Kidney epithelial cell (primary cell): ENCODE measurements around the gene BMPR1A. TPM values are rescaled to one million over a fixed set of nuclear protein-coding genes. Genes with fewer than 3 reads are reported as not detected.
"Not testable (repeated sequence)": the region's sequence is repeated elsewhere in the genome, so short reads cannot be mapped to it uniquely, and the experiment has no call there.

Experiments
- DNase-seq: peaks from one replicate; pipeline ENCODE4 v3.0.0-alpha.2; 2010; ENCODE audit warnings: low read depth
- H3K27me3 ChIP-seq: 2 replicates; pipeline ENCODE4 v1.6.0; 2011; ENCODE audit warnings: low read length; ENCODE audit not compliant: control insufficient read depth, insufficient read depth
- H3K36me3 ChIP-seq: 2 replicates; pipeline ENCODE4 v1.5.1; 2011; ENCODE audit warnings: low read length; ENCODE audit not compliant: control insufficient read depth, insufficient read depth
- H3K4me3 ChIP-seq: 2 replicates; pipeline ENCODE4 v1.5.1; 2011; ENCODE audit warnings: low read depth, mild to moderate bottlenecking, control low read depth, low read length
- total RNA-seq: library from RNA; depleted of rRNA; stranded (reverse); fragments of >200 nt; gene quantifications from 2 replicates; pipeline ENCODE4 v1.2.3, GENCODE V29; 2015
- TF ChIP-seq, protein P1 (sequence below): IDR thresholded peaks from 2 replicates; pipeline ENCODE4 v1.5.1; 2011; ENCODE audit warnings: mild to moderate bottlenecking, moderate library complexity, low read length, control low read depth, inconsistent platforms; ENCODE audit not compliant: insufficient read depth, poor library complexity, severe bottlenecking

The BMPR1A gene
- total RNA-seq, 1 donor from 2014 or later = 38.1 TPM

- Histone ChIP-seq H3K36me3 (no peaks in the 10 kb centered on the region), H3K27me3 (no peaks in the 10 kb centered on the region), H3K4me3 (no peak overlapping the region)
- TF ChIP-seq, protein P1, sequence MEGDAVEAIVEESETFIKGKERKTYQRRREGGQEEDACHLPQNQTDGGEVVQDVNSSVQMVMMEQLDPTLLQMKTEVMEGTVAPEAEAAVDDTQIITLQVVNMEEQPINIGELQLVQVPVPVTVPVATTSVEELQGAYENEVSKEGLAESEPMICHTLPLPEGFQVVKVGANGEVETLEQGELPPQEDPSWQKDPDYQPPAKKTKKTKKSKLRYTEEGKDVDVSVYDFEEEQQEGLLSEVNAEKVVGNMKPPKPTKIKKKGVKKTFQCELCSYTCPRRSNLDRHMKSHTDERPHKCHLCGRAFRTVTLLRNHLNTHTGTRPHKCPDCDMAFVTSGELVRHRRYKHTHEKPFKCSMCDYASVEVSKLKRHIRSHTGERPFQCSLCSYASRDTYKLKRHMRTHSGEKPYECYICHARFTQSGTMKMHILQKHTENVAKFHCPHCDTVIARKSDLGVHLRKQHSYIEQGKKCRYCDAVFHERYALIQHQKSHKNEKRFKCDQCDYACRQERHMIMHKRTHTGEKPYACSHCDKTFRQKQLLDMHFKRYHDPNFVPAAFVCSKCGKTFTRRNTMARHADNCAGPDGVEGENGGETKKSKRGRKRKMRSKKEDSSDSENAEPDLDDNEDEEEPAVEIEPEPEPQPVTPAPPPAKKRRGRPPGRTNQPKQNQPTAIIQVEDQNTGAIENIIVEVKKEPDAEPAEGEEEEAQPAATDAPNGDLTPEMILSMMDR = no peak
- DNase-seq = no peak
These were observed 176.3 kb downstream of the BMPR1A start for GRCh38 chr10:86932674-86933073.

- H3K36me3 ChIP-seq, H3K4me3 ChIP-seq, DNase-seq, H3K27me3 ChIP-seq: not testable (repeated sequence)
These were observed 177.8 kb downstream of the BMPR1A start for GRCh38 chr10:86934162-86934711.

DNA sequence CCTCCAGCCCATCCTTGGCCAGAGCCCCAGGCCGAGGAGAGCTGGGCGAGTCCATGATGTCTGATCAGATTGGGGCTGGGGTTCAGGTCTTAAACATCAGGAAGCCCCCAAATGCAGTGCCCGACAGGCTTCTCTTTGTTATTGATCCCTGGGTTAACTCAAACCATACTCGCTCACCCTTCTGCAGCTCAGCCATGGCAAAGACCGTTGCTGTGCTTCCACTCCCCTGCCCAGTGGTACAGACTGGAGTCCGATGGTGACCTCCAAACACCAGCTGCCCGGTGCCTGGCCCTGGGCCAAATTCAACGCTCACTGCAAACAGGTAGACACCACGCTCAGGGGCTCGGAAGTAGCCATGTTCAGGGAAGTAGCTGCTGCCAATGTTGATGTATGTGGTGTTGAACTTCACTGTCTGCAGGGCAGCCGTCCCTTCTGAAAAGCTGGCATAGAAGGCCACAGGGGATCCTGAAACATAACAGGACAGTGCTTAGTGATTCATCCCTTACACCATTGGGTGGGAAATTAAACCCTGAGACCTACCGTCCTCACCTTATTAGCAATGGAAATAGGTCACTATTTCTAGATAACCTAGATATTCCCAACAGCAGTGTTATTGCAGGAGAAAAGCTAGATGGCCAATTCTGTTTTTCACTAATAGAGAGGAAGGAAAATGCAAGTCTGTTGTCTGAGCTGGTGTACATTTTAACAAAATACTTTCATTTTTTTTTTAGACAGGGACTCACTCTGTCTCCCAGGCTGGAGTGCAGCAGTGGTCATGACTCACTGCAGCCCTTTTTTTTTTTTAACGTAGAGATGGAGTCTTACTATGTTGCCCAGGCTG lies 180.5 kb downstream of the BMPR1A start:
- TF ChIP-seq, protein P1 = no peak
- H3K36me3 ChIP-seq = no peaks in the 10 kb centered on the region
- H3K27me3 ChIP-seq = peaks cover 1% of the 10 kb centered on the region
- H3K4me3 ChIP-seq = no peak overlapping the region
- no peak for DNase-seq

DNA sequence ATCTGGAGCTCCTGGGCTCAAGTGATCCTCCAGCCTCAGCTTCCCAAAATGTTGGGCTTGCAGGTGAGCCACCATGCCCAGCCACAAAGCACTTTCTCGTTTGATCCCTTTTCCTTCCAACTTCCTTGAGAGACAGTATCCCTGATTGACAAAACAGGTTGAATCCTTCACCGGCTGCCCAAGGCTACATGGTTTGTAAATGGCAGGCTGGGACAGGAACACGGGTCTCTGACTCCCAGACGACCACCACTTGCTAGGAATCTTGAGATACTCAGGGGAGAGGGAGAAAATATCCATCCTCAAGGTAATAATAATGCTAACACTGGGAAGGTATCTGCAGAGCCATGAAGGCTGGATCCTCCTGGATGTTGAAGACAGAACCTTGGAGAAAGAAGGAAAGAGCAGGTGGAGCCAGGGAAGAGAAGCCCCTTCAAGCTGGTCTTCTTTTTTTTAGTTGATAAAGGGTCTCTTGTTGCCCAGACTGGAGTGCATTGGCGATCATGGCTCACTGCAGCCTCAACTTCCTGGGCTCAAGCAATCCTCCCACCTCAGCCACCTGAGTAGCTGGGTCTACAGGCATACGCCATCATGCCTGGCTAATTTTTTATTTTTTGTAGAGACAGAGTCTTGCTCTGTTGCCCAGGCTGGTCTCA lies 181.2 kb downstream of the BMPR1A start:
- no peaks in the 10 kb centered on the region for H3K36me3 ChIP-seq
- no peak overlapping the region for H3K4me3 ChIP-seq
- H3K27me3 ChIP-seq = peaks cover 8% of the 10 kb centered on the region
- no peak for DNase-seq
- TF ChIP-seq, protein P1 = no peak

GRCh38 chr10:86938260-86938659 lies 181.8 kb downstream of the BMPR1A start:
- DNase-seq = no peak
- Histone ChIP-seq H3K36me3 (no peaks in the 10 kb centered on the region), H3K4me3 (no peak overlapping the region), H3K27me3 (peaks cover 12% of the 10 kb centered on the region)
- TF ChIP-seq, protein P1 = no peak

DNA sequence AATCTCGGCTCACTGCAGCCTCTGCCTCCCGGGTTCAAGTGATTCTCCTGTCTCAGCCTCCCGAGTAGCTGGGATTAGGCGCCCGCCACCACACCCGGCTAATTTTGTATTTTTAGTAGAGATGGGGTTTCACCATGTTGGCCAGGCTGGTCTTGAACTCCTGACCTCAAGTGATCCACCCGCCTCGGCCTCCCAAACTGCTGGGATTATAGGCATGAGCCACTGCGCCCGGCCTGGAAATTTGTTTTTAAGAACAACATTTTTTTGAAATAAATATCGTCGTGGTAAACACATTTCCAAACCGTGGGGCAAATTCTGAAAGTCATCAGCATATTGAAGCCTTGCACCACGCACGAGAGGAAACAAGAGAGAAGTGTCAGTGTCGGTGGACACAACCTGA lies 183.7 kb downstream of the BMPR1A start:
- peaks cover 12% of the 10 kb centered on the region for H3K27me3 ChIP-seq
- not testable (repeated sequence) for H3K36me3 ChIP-seq, DNase-seq, H3K4me3 ChIP-seq

GRCh38 chr10:86940677-86941076 lies 184.3 kb downstream of the BMPR1A start:
- H3K36me3 ChIP-seq = no peaks in the 10 kb centered on the region
- H3K4me3 ChIP-seq = no peak overlapping the region
- TF ChIP-seq, protein P1 = no peak
- peaks cover 12% of the 10 kb centered on the region for H3K27me3 ChIP-seq
- DNase-seq = no peak
